ENCODE data around the gene EEF2.

DNA sequence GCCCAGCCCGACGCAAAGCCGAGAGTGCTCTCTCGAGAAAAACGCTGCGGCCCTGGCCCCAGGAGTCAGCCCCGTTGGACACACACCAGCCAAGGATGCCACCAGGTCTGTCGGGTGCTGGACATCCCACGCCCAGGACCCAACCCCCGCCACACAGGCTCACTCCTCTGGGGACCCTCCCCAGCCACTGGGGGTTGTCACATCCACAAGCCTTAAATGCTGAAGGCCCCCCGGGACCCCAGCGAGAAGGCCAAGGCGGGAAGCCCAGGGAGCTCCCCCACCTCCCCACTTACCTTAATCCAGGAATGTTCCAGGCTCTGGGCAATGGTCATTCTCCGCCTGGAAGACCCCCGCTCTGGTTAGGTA is 25.5 kb downstream of the EEF2 start:
- TF ChIP-seq, protein P1, sequence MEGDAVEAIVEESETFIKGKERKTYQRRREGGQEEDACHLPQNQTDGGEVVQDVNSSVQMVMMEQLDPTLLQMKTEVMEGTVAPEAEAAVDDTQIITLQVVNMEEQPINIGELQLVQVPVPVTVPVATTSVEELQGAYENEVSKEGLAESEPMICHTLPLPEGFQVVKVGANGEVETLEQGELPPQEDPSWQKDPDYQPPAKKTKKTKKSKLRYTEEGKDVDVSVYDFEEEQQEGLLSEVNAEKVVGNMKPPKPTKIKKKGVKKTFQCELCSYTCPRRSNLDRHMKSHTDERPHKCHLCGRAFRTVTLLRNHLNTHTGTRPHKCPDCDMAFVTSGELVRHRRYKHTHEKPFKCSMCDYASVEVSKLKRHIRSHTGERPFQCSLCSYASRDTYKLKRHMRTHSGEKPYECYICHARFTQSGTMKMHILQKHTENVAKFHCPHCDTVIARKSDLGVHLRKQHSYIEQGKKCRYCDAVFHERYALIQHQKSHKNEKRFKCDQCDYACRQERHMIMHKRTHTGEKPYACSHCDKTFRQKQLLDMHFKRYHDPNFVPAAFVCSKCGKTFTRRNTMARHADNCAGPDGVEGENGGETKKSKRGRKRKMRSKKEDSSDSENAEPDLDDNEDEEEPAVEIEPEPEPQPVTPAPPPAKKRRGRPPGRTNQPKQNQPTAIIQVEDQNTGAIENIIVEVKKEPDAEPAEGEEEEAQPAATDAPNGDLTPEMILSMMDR (conservative IDR thresholded peaks at IDR 0.05; ENCODE audit: low read depth, low read length): no peak
- no peak for TF ChIP-seq EZH2 (IDR thresholded peaks at IDR 0.05; ENCODE audit: borderline replicate concordance, low read depth, low read length, poor library complexity, severe bottlenecking)

Measured in A673 (cell line).